GM12873 (cell line): ENCODE measurements around the gene ZNF410.

Source experiments
- CTCF ChIP-seq: IDR thresholded peaks from 2 replicates; pipeline ENCODE4 v1.5.1; 2012; ENCODE audit warnings: low read depth, mild to moderate bottlenecking, moderate library complexity, low read length, control low read depth; ENCODE audit not compliant: insufficient read depth; ENCODE audit errors: missing control alignments

Gene ZNF410

GRCh38 chr14:73888460-73888725, 1.7 kb downstream of the ZNF410 start:
- no peak for TF ChIP-seq CTCF

- TF ChIP-seq CTCF, result no peak
Observed at GRCh38 chr14:73888971-73889370, 2.3 kb downstream of the ZNF410 start.

- no peak for TF ChIP-seq CTCF
Observed at GRCh38 chr14:73889376-73889775, 2.7 kb downstream of the ZNF410 start.

- no peak for TF ChIP-seq CTCF
Observed at GRCh38 chr14:73895939-73896338, 9.3 kb downstream of the ZNF410 start.

GRCh38 chr14:73896521-73896920, 9.9 kb downstream of the ZNF410 start:
- no peak for TF ChIP-seq CTCF

GRCh38 chr14:73903028-73903427, 16.4 kb downstream of the ZNF410 start:
- no peak for TF ChIP-seq CTCF

- TF ChIP-seq CTCF, result no peak
Observed at GRCh38 chr14:73909681-73910080, 23.0 kb downstream of the ZNF410 start.

GRCh38 chr14:73913256-73913655, 26.6 kb downstream of the ZNF410 start:
- no peak for TF ChIP-seq CTCF
